Neural cell (in vitro differentiated cells): ENCODE measurements around the gene BLOC1S5.

Experiments used
- CTCF ChIP-seq: fragments of 450-650 bp; IDR thresholded peaks from 2 replicates; pipeline ENCODE4 v1.5.1; 2014; ENCODE audit warnings: antibody characterized with exemption, mild to moderate bottlenecking, moderate library complexity; ENCODE audit not compliant: poor library complexity, severe bottlenecking
- EZH2 ChIP-seq: fragments of 200-600, 300-800 bp; shearing (Covaris generic), sonication (generic); IDR thresholded peaks from 2 replicates; pipeline ENCODE4 v1.6.1; 2014; ENCODE audit warnings: antibody characterized with exemption, low read length, borderline replicate concordance, mild to moderate bottlenecking; ENCODE audit not compliant: insufficient read depth, poor library complexity, severe bottlenecking
- POLR2AphosphoS5 ChIP-seq: IDR thresholded peaks from 2 replicates; pipeline ENCODE4 v1.6.1; 2012
- REST ChIP-seq: IDR thresholded peaks from 2 replicates; pipeline ENCODE4 v1.6.1; 2012; ENCODE audit warnings: borderline replicate concordance
- SMC3 ChIP-seq: fragments of 450-650 bp; conservative IDR thresholded peaks from 2 replicates; pipeline ENCODE4 v1.6.1; 2014; ENCODE audit warnings: antibody characterized with exemption, mild to moderate bottlenecking, moderate library complexity; ENCODE audit not compliant: poor library complexity

- TF ChIP-seq CTCF = no peak
- TF ChIP-seq SMC3 = no peak
- no peak for TF ChIP-seq REST
- TF ChIP-seq POLR2AphosphoS5 = no peak
- TF ChIP-seq EZH2 = no peak
These were observed 44.8 kb upstream of the BLOC1S5 start for GRCh38 chr6:8108759-8109539.
